Measurements from ENCODE around the gene ARID5A.

DNA sequence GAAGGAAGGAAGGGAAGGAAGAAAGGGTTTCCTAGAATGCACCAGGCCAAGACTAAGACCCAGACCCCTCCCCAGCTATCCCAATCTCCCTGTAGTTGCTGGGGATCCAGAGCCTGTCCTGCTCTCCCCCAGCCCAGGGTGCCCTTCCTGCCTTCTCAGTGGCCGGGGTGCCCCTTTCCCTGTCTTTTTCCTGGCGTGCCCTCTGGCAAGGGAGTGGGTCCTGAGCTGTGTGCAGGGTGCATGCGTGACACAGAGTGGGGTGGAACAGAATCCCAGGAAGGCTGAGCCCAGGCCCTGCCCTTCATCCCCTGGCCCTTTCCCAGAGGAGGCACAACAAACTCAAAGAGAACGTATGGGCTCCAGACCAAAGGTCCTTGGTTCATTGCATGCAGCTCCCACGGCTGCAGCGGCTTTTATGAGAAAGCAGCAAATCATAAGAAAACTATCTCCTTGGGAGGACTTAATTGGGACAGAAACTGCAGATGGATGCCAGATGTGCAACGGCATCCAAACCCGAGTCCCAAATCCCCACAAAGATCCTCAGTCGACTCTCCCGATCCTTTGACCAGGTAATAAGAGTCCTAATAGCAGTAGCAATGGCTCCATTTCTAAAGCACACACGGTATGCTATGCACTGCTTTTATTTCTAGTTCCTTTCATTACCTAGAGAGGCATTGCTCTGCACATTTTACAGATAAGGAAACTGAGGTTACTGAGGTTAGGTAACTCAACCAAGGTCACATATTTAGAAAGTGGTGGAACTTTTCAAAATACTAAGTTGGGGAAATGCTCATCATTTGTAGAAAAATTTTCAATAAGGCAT is 12.7 kb upstream of the ARID5A start:
- TF ChIP-seq, protein P1, sequence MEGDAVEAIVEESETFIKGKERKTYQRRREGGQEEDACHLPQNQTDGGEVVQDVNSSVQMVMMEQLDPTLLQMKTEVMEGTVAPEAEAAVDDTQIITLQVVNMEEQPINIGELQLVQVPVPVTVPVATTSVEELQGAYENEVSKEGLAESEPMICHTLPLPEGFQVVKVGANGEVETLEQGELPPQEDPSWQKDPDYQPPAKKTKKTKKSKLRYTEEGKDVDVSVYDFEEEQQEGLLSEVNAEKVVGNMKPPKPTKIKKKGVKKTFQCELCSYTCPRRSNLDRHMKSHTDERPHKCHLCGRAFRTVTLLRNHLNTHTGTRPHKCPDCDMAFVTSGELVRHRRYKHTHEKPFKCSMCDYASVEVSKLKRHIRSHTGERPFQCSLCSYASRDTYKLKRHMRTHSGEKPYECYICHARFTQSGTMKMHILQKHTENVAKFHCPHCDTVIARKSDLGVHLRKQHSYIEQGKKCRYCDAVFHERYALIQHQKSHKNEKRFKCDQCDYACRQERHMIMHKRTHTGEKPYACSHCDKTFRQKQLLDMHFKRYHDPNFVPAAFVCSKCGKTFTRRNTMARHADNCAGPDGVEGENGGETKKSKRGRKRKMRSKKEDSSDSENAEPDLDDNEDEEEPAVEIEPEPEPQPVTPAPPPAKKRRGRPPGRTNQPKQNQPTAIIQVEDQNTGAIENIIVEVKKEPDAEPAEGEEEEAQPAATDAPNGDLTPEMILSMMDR (conservative IDR thresholded peaks at IDR 0.05; ENCODE audit: low read depth in 2 of 2), result no peak
- TF ChIP-seq, protein P2, sequence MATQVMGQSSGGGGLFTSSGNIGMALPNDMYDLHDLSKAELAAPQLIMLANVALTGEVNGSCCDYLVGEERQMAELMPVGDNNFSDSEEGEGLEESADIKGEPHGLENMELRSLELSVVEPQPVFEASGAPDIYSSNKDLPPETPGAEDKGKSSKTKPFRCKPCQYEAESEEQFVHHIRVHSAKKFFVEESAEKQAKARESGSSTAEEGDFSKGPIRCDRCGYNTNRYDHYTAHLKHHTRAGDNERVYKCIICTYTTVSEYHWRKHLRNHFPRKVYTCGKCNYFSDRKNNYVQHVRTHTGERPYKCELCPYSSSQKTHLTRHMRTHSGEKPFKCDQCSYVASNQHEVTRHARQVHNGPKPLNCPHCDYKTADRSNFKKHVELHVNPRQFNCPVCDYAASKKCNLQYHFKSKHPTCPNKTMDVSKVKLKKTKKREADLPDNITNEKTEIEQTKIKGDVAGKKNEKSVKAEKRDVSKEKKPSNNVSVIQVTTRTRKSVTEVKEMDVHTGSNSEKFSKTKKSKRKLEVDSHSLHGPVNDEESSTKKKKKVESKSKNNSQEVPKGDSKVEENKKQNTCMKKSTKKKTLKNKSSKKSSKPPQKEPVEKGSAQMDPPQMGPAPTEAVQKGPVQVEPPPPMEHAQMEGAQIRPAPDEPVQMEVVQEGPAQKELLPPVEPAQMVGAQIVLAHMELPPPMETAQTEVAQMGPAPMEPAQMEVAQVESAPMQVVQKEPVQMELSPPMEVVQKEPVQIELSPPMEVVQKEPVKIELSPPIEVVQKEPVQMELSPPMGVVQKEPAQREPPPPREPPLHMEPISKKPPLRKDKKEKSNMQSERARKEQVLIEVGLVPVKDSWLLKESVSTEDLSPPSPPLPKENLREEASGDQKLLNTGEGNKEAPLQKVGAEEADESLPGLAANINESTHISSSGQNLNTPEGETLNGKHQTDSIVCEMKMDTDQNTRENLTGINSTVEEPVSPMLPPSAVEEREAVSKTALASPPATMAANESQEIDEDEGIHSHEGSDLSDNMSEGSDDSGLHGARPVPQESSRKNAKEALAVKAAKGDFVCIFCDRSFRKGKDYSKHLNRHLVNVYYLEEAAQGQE (IDR thresholded peaks at IDR 0.05; ENCODE audit: unreplicated experiment), result no peak
- TF ChIP-seq JUNB (IDR thresholded peaks at IDR 0.05; ENCODE audit: unreplicated experiment) (no peak), EZH2 (IDR thresholded peaks at IDR 0.05; ENCODE audit: low read depth, unreplicated experiment) (no peak)
